Medulla oblongata (tissue), 1 donor: Measurements from ENCODE around the gene SMCR8.
"Not testable (repeated sequence)": the region's sequence is repeated elsewhere in the genome, so short reads cannot be mapped to it uniquely, and the experiment has no call there.

ENCODE experiments used
- DNase-seq: peaks from one replicate; pipeline ENCODE4 v3.0.0-alpha.2; 2015; ENCODE audit errors: extremely low spot score

The SMCR8 gene

GRCh38 chr17:18315961-18316360 lies 868 bp downstream of the SMCR8 start:
- DNase-seq = no peak

GRCh38 chr17:18318117-18318516 lies 3.0 kb downstream of the SMCR8 start:
- DNase-seq = no peak

- DNase-seq = no peak
These were observed 3.8 kb downstream of the SMCR8 start for GRCh38 chr17:18318771-18319450.

GRCh38 chr17:18319604-18320256 lies 4.6 kb downstream of the SMCR8 start:
- DNase-seq = peak; percentile 46

GRCh38 chr17:18320301-18320700 lies 5.2 kb downstream of the SMCR8 start:
- no peak for DNase-seq

GRCh38 chr17:18321309-18321708 lies 6.2 kb downstream of the SMCR8 start:
- DNase-seq = no peak

- DNase-seq = no peak
These were observed 7.4 kb downstream of the SMCR8 start for GRCh38 chr17:18322522-18322921.

GRCh38 chr17:18323007-18323406 lies 7.9 kb downstream of the SMCR8 start:
- no peak for DNase-seq

- no peak for DNase-seq
These were observed 8.5 kb downstream of the SMCR8 start for GRCh38 chr17:18323507-18324139.

- no peak for DNase-seq
These were observed 9.3 kb downstream of the SMCR8 start for GRCh38 chr17:18324140-18325050.

- no peak for DNase-seq
These were observed 10.9 kb downstream of the SMCR8 start for GRCh38 chr17:18326039-18326438.

GRCh38 chr17:18326572-18326971 lies 11.5 kb downstream of the SMCR8 start:
- no peak for DNase-seq

GRCh38 chr17:18327093-18327492 lies 12.0 kb downstream of the SMCR8 start:
- DNase-seq = no peak

- DNase-seq = no peak
These were observed 12.5 kb downstream of the SMCR8 start for GRCh38 chr17:18327556-18327955.

GRCh38 chr17:18328643-18329204 lies 13.6 kb downstream of the SMCR8 start:
- DNase-seq = no peak

- no peak for DNase-seq
These were observed 16.8 kb downstream of the SMCR8 start for GRCh38 chr17:18331879-18332278.

GRCh38 chr17:18332909-18333489 lies 17.9 kb downstream of the SMCR8 start:
- DNase-seq = no peak

- DNase-seq = not testable (repeated sequence)
These were observed 23.1 kb downstream of the SMCR8 start for GRCh38 chr17:18338158-18338557.

- no peak for DNase-seq
These were observed 24.8 kb downstream of the SMCR8 start for GRCh38 chr17:18339933-18340332.

- DNase-seq = no peak
These were observed 28.9 kb downstream of the SMCR8 start for GRCh38 chr17:18344021-18344420.

GRCh38 chr17:18353541-18353940 lies 38.4 kb downstream of the SMCR8 start:
- DNase-seq = no peak
